ENCODE measurements around the gene TM9SF2.

GRCh38 chr13:99476648-99477047, 24.6 kb upstream of the TM9SF2 start:
- TF ChIP-seq CTCF (IDR thresholded peaks at IDR 0.05) (no peak), POLR2A (IDR thresholded peaks at IDR 0.05) (no peak)

Measured in thyroid gland (tissue), 4 donors.